NCI-H2081 treated with DMSO at 0.1 percent for 48 hours (cell line): Measurements from ENCODE around the gene ATF7IP2.
"Not testable (repeated sequence)": the region's sequence is repeated elsewhere in the genome, so short reads cannot be mapped to it uniquely, and the experiment has no call there.

Experiments
- DNase-seq: peaks from one replicate; lab custom pipeline; 2025; lab: John Stamatoyannopoulos, UW

Gene ATF7IP2

DNA sequence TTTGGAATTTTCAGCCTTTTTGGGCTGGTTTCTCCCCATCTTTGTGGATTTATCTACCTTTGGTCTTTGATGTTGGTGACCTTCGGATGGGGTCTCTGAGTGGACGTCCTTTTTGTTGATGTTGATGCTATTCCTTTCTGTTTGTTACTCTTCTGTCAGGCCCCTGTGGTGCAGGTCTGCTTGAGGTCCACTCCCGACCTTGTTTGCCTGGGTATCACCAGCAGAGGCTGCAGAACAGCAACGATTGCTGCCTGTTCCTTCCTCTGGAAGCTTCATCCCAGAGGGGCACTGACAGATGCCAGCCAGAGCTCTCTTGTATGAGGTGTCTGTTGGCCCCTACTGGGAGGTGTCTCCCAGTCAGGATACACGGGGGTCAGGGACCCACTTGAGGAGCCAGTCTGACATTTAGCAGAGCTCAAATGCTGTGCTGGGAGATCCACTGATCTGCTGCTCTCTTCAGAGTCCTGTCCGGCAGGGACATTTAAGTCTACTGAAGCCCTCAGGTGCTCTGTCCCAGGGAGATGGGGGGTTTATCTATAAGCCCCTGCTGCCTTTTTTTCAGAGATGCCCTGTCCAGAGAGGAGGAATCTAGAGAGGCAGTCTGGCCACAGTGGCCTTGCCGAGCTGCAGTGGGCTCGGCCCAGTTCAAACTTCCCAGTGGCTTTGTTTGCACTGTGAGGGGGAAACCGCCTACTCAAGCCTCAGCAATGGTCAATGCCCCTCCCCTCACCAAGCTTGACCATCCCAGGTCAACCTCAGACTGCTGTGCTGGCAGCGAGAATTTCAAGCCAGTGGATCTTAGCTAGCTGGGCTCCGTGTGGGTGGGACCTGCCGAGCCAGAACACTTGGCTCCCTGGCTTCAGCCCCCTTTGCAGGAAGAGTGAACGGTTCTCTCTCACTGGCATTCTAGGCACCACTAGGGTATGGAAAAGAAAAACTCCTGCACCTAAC lies 66.6 kb downstream of the ATF7IP2 start:
- not testable (repeated sequence) for DNase-seq

DNA sequence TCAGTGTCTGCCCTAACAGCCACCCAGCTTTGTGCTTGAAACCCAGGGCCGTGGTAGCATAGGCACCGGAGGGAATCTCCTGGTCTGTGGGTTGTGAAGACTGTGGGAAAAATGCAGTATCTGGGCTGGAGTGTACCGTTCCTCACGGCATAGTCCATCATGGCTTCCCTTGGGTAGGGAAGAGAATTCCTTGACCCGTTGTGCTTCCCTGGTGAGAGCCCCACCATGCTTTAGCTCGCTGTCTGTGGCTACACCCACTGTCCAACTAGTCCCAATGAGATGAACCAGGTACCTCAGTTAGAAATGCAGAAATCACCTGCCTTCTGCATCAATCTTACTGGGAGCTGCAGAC lies 67.3 kb downstream of the ATF7IP2 start:
- no peak for DNase-seq

DNA sequence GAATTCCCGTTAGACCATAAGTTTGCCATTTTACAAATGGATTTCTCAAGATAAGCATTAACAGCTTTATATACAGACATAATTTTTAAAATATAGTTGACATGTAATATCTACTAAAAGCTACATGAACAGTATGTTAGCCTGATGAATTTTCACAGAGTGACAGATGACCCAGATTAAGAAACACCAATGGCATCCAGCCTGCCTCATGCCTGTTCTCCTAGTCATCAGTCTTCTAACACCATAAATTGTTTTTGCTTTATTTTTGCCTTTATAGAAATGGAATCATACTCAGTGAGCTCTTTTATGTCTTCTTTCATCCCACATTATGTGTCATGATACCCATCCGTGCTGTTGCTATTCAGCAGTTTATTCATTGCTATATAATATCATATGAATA lies 80.0 kb downstream of the ATF7IP2 start:
- no peak for DNase-seq

DNA sequence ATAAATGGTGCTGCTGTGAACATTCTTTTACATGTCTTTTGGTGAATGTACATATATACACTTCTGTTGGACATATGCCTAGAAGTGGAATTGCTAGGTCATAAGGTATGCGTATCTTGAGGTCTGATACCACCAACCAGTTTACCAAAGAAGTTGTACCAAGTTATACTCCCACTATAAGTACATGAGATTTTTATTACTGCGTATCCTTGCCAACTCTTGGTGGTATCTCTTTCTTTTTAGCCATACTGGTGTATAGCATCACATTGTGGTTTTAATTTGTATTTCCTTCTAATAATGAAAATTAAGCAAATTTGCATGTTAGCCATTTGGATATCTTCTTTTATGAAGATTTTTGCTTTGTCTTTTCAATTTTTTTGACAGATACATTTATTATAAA lies 80.5 kb downstream of the ATF7IP2 start:
- DNase-seq = no peak

DNA sequence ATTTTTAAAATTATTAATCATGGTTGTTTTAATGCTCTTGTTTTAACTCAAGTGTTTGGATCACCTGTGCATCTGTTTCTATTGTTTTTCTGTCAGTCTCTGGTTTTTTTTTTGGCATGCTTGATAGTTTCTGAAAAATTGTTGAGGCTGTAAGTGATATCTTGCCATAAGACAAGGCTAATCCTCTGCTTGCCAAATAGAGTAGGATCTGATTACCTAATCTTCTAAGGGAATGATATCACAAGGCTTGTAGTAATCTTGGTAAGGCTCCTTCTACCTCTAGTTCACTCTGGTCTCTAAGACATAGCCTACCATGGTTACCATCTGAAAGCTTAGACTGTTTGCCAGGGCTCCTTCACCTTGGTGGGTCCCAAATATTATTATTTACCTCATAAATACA lies 81.0 kb downstream of the ATF7IP2 start:
- no peak for DNase-seq

DNA sequence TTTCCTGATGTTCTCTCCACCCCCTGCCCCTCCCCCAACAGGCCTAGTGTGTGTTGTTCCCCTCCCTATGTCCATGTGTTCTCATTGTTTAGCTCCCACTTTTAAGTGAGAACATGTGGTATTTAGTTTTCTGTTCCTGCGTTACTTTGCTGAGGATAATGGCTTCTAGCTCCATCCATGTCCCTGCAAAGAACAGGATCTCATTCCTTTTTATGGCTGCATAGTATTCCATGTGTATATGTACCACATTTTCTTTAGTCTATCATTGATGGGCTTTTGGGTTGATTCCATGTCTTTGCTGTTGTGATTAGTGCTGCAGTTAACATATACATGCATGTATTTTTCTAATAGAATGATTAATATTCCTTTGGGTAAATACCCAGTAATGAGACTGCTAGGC lies 90.8 kb downstream of the ATF7IP2 start:
- not testable (repeated sequence) for DNase-seq

DNA sequence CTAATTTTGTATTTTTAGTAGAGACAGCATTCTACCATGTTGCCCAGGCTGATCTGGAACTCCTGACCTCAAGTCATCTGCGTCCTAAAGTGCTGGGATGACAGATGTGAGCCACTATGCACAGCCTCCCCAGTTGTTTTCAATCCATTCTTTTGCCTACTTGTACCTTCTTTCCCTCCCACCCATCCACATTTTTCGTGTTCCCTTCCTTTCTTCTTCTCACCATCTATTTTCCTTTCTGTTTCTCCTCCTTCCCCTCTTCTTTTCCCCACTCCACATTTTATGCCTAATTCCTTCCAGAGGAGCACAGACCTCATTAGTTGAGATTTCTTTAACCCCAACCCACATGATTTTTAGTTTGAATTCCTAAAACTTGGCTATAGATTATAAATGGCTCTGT lies 94.3 kb downstream of the ATF7IP2 start:
- no peak for DNase-seq

DNA sequence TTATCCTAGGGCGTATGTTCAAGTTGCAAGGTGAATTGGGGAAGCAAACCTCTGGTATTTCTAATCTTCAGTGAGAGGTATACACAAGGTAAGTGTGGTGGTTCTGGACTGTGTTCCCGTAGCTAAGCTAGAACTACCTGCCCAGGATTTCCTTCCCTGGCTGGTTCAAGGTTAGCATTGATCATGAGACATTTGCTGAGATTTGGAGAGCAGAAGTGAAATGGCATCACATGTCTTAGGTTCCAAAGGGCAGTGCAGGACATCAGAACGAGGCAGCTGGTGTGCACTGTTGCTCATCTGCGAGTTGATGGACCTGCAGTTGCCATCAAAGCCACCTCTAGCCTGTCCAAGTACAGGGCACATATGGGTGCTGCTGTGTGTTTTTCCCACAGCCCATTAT lies 99.3 kb downstream of the ATF7IP2 start:
- DNase-seq = no peak

DNA sequence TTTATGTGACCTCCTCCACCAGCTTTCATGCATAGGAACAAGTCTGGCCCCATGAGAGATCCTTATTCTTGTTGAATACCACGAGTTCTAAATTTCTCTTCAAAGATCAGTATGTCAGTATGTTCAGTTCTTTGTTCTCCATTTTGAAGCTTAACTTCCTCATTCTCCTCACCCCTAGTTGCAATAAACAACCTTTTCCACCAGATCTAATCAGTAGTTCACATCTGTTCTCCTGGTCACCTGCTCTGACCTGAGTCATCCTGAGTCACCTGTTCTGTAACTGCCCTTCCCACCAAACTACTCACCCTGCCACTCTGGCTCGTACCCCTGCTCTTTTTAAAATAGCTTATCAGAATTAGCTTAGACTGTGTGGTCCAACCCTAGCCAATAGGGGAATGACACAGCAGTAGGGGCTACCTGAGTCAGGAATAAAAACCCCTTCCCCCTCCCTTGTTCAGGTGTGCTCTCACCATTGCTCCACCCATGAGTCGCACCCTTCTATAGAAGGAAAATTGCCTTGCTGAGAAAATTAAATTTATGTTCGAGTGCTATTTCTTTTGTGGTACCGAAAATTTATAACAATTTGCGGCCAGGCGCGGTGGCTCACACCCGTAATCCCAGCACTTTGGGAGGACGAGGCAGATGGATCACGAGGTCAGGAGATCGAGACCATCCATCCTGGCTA lies 100.0 kb downstream of the ATF7IP2 start:
- DNase-seq = no peak

DNA sequence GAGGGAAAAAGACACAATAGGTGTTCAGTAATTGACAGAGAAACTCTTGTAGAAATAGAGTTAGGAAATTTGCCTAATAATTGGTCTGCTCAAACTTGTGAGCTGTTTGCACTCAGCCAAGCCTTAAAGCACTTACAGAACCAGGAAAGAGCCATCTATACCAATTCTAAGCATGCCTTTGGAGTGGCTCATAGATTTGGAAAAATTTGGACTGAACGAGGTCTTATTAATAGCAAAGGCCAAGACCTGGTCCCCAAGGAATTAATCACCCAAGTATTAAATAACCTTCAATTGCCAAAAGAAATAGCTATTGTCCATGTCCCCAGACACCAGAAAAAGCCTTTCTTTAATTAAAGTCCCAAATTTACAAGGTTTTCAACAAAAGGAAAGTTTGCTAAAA lies 104.3 kb downstream of the ATF7IP2 start:
- DNase-seq = no peak

DNA sequence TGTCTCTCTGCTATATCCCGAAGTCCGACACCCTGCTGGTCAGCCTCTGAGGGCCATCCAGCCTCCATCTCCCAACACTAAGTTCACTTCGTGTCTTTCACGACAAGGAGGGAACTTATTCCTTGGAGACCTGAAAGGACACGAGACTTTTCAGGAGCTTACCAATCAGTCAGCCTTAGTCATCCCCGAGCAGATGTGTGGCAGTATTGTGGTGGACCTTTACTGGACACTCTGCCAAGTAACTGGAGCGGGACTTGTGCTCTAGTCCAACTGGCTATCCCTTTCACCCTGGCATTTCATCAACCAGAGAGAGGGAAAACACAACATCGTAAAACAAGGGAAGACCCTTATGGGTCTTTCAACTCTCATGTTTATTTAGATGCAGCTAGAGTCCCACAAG lies 107.4 kb downstream of the ATF7IP2 start:
- DNase-seq = no peak

DNA sequence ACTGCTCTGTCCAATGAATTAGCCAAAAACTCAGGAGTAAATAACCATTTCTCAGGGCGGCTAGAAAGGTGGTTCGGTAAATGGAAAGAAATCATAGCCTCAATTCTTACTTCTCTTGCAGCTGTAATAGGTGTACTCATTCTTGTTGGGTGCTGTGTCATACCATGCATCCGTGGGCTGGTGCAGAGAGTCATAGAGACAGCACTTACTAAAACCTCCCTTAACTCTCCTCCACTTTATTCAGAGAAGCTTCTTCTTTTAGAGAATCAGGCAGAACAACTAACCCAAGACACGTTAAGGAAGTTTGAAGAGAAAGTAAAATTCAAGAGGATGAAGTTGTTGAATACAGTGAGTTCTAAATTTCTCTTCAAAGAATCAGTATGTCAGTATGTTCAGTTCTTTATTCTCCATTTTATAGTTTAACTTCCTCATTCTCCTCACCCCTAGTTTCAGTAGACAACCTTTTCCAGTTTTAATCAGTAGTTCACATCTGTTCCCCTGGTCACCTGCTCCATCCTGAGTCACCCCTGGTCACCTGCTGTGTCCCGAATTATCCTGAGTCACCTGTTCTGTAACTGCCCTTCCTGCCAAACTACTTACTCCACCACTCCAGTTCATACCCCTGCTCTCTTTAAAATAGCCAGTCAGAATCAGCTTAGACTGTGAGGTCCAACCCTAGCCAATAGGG lies 108.6 kb downstream of the ATF7IP2 start:
- DNase-seq = no peak

DNA sequence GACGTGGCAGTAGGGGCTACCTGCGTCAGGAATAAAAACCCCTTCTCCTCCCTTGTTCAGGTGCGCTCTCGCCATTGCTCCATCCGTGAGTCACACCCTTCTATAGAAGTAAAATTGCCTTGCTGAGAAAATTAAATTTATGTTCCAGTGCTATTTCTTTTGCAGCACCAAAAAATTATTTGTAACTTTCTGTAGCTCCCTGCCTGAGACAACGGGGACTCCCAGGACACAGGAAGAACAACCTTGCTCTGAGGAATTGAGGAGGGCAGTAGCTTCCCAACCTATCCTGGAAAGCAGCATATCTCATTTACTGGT lies 109.1 kb downstream of the ATF7IP2 start:
- no peak for DNase-seq

DNA sequence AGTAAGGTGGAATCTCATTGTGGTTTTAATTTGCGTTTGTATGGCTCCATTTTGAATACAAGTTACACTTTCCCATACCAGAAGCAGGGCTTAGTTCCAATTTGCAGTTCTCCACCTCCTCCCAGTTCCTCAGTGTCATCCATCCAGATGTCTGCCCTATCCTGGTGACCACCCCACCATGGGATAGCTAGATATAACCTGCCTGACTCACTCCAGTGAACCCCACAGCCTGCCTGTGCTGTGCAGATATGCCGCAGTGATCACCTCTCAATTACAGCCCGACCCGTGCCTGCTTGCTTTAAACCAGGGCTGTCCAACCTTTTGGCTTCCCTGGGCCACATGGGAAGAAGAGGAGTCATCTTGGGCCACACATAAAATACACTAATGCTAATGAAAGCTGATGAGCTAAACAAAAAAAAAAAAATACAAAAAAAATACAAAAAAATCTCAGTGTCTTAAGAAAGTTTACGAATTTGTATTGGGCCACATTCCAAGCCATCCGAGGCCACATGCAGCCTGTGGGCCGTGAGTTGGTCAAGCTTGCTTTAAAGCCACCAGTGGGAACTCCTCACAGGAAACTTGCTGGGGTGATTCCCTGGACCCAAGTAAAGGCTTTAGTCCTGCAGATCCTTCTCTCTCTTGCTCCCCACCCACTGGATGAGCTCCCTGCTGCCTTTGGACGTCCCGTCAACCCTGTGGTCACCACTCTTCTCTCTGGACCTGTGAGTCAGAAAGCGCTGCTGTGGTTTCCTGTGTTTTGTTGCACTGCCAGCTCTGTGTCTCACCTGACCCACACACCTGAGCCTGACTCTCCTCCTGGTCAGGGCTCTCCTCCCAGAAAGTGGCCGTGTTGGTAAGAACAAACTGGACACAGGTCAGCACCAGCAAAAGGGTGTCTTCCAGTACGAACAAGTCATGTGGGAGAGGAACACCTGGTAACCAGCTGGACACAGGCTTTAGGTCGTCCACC lies 111.6 kb downstream of the ATF7IP2 start:
- no peak for DNase-seq

DNA sequence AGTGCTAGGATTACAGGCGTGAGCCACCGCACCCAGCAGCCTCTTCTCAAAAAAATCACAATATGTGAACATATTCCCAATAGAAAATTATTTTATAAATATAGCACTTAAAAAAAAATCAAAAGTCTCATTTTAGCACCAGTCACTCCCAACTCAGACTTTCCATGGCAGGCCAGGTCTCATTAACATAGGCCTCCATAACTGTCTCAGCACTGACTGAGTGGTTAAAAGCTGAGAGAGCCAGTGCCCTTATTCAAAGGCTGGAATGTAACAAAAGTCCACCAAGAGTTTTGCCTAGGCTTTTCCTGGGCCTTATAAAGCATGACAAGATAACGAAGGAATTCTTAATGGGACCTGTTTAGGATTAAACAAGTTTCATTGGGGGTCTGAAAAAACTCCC lies 114.7 kb downstream of the ATF7IP2 start:
- no peak for DNase-seq

DNA sequence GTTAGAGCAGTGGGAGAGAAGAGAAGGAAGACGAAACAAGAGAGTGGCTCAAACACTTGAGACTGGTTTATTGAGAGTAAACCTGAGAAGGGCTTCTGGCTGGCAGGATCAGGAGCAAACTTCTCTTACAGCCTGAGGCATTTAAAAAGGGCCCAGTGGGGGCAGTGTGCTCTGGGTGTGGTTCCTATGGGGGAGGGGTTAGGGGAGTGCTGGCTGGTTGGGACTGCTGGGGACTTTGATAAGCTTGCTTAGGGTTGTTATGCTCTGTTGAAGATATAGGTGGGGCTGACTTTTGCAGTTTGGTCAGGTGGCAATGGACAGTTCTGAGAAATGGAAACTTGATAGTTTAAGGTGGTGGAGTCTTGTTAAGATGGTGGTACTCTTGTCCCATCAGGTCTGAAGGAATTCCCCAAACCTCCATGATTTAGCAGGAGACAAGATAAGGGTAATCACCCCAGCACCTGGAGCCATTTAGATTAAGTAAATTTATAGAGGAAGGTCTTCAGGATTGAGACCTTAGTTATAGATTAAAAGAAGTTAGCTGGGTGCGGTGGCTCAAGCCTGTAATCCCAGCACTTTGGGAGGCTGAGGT lies 115.3 kb downstream of the ATF7IP2 start:
- no peak for DNase-seq

DNA sequence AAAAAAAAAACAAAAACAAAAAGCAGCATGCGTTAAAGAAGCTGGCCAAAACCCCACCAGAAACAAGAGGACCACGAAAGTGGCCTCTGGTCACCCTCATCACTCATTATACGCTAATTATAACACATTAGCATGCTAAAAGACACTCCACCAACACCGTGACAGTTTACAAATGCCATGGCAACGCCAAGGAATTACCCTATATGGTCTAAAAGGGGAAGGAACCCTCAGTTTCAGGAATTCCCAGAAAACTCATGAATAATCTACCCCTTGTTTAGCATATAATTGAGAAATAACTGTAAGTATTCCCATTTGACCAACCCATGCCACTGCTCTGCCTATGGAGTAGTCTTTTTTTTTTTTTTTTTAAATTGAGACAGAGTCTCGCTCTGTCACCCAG lies 116.9 kb downstream of the ATF7IP2 start:
- no peak for DNase-seq

DNA sequence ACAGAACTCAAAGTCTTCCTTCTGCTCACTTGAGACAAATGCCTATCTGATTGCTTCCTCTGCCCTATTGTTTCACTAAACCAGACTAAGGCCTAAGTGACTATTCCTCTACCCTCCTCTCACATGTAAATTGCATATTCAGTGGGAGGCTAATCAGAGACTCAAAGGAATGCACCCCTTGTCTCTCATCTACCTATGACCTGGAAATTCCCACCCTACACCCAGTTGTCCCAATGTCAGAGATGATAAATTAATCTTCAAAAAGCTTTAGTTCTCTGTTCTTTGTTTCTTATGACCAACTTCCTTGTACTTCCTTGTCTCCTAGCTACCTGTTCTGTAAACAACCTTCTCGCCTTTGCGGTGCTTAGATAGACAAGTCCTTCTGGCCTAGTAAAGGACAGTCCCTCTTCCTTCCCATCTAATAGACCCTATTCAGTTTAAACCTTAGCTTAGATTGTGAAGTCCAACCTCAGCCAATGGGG lies 118.6 kb downstream of the ATF7IP2 start:
- no peak for DNase-seq

DNA sequence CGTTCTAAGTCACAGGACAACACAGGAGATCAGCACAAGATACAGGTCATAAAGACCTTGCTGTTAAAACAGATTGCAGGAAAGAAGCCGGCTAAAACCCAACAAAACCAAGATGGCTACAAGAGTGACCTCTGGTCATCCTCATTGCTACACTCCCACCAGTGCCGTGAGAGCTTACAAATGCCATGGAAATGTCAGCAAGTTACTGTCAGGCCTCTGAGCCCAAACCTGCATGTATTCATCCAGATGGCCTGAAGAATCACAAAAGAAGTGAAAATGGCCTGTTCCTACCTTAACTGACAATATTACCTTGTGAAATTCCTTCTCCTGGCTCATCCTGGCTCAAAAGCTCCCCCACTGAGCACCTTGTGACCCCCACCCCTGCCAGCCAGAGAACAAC lies 119.4 kb downstream of the ATF7IP2 start:
- not testable (repeated sequence) for DNase-seq

DNA sequence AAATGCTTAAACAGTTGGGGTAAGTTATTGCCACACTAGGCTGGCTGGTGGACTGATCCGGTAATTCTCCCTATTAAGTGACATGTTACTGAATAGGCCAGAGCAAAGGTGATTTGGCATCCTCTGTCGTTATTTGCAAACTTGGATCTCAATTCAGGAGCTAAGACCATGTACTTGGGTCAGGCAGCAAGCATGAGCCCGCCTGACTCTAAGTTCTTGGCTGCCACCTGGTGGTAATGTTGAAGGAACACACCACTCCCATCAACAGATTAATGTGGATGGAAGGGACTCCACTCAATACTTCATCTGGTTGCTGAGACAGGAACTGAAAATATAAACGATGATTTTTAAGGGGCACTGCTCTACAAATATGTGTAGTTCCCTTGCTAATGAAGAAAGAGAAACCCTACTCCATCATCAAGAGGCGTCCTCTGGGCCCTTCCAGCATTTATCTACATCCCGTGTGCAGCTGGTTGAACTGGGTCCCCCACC lies 123.7 kb downstream of the ATF7IP2 start:
- DNase-seq = no peak

DNA sequence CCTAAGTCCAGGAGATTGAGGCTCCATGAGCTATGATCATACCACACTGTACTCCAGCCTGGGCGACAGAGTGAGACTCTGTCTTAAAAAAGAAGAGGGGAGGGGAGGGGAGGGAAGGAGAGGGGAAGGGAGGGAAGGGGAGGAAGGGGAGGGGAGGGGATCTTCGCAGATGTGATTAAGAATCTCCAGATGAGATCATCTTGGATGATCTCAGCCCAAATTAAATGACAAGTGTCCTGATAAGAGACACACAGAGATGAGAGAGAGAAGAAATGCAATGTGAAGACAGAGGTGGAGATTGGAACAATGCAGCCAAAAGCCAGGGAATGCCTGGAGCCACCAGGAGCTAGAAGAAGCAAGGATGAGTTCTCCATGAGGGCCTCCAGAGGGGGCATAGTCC lies 124.4 kb downstream of the ATF7IP2 start:
- no peak for DNase-seq
